ENCODE results near the gene PARVB.
A peak's percentile ranks its signal among the peaks of the same experiment; 100 is the strongest.

The PARVB gene

DNA sequence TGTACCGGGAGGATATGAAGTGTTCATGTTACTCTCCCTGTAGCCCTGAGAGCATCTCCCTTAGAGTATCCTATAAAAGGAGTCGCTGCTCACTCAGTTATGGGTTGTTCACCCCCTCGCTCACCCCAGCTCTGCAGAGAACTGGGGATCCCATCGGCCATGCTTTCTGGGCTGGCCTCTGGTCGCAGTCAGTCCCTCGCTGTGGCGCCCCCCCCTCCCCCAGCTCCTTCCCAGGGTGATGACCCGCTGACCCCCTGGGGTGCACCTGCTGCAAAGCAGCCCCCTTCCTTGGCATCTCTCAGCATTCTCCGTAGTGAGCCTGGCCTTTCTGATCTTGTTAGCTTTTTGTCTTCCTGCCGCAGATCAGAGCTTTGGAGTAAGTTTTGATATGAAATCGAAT is 146.4 kb downstream of the PARVB start:
- Histone ChIP-seq H3K36me3 (ENCODE audit: control insufficient read depth in 5 of 5, insufficient read depth in 5 of 5, low read length in 5 of 5) (peaks cover 0 to 32% (median 29%) of the 10 kb centered on the region in 5 donors), H3K4me1 (ENCODE audit: control insufficient read depth in 5 of 5, insufficient read depth in 5 of 5, low read length in 5 of 5) (peaks cover 4 to 29% (median 26%) of the 10 kb centered on the region in 5 donors), H3K27me3 (ENCODE audit: control insufficient read depth in 5 of 5, insufficient read depth in 4 of 5, low read length in 5 of 5) (no peaks in the 10 kb centered on the region), H3K9me3 (ENCODE audit: control insufficient read depth in 5 of 5, low read length in 5 of 5) (no peaks in the 10 kb centered on the region), H3K27ac (ENCODE audit: low read depth, low read length) (no peak overlapping the region), H3K4me3 (ENCODE audit: low read depth in 1 of 5, low read length in 5 of 5) (no peak overlapping the region), H3K9ac (ENCODE audit: low read length in 5 of 5) (no peak overlapping the region)

DNA sequence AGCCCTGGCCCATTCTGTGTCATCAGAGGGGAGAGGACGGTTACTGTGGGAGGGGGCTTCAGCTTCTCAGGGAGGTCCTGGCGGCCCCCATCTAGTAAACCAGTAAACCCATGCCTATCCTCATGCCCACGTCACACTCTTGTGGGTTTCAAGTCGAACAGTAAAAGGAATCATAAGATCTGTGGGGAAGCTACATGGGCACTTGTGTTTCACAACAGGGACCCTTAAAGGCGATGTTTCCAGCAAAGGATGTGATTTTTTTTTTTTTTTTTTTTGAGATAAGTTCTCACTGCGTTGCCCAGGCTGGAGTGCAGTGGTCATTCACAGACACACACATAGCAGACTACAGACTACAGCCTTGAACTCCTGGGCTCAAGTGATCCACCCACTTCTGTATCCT is 147.5 kb downstream of the PARVB start:
- H3K9me3 ChIP-seq (ENCODE audit: control insufficient read depth in 5 of 5, low read length in 5 of 5) = no peaks in the 10 kb centered on the region
- H3K27ac ChIP-seq (ENCODE audit: low read depth, low read length) = no peak overlapping the region

DNA sequence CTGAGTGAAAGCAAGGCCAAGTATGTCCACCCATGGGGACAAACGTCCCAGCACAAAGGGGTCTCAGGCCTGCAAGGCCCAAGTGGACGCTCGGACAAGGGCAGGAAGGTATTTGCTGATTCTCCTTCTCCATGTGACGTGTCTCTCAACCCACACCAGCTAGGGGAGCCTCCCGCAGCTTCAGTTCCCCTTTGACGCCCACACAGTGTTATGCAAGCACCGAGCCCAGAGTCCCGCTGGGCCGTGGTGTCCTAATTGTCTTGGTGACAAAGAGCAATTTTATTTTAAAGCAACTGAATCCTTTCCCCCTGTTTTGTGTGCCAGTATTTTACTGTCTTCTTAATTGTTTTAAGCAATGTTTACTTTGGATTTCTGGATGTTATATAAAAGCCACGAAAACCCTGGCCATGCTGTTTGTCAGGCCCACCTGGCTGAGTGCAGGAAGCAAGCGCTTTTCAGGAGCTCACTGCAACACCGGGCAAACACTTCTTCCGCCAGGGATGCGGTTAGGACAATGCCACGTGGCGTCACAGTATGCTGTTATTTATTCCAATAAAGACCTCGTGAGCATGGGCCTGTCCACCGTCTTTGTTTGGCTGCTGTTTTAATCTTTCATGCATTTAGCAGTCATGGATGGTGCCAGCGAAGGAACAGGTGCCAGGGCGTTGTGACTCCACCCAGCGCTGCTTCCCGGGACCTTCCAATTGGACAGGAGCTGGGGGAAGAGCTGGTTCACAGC is 148.4 kb downstream of the PARVB start:
- Histone ChIP-seq H3K36me3 (ENCODE audit: control insufficient read depth in 5 of 5, insufficient read depth in 5 of 5, low read length in 5 of 5) (peaks cover 0 to 22% (median 17%) of the 10 kb centered on the region in 5 donors), H3K9me3 (ENCODE audit: control insufficient read depth in 5 of 5, low read length in 5 of 5) (no peaks in the 10 kb centered on the region), H3K9ac (ENCODE audit: low read length in 5 of 5) (peak overlapping the region in 1 of 5 donors; percentile 19), H3K4me1 (ENCODE audit: control insufficient read depth in 5 of 5, insufficient read depth in 5 of 5, low read length in 5 of 5) (peaks cover 4 to 17% (median 13%) of the 10 kb centered on the region in 5 donors), H3K27ac (ENCODE audit: low read depth, low read length) (no peak overlapping the region), H3K4me3 (ENCODE audit: low read depth in 1 of 5, low read length in 5 of 5) (no peak overlapping the region), H3K27me3 (ENCODE audit: control insufficient read depth in 5 of 5, insufficient read depth in 4 of 5, low read length in 5 of 5) (no peaks in the 10 kb centered on the region)

More for the DNA sequence above, 147.5 kb downstream of the PARVB start:
- no peak overlapping the region for H3K9ac ChIP-seq (ENCODE audit: low read length in 5 of 5)
- no peak overlapping the region for H3K4me3 ChIP-seq (ENCODE audit: low read depth in 1 of 5, low read length in 5 of 5)
- no peaks in the 10 kb centered on the region for H3K27me3 ChIP-seq (ENCODE audit: control insufficient read depth in 5 of 5, insufficient read depth in 4 of 5, low read length in 5 of 5)
- H3K4me1 ChIP-seq (ENCODE audit: control insufficient read depth in 5 of 5, insufficient read depth in 5 of 5, low read length in 5 of 5) = peaks cover 4 to 18% (median 16%) of the 10 kb centered on the region in 5 donors
- peaks cover 0 to 28% (median 25%) of the 10 kb centered on the region in 5 donors for H3K36me3 ChIP-seq (ENCODE audit: control insufficient read depth in 5 of 5, insufficient read depth in 5 of 5, low read length in 5 of 5)

DNA sequence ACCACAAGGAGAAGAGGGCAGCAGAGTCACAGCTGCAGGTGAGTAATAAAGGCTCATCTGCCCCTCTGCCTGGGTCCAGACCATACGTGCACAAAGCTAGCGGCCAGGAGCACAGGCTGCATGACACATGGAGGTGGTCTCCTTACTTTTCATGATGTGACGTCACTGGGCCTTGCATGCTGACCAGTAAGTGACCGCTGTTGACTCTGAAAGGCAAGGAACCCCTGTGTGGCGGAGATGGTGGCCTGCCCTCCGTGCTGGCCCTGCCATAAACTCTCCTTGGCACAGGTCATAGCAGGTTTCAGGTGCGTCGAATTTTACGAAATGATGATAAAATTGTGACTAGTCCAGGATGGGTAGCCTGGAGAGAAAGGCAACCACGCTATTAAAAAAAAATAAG is 149.1 kb downstream of the PARVB start:
- peaks cover 0 to 19% (median 14%) of the 10 kb centered on the region in 5 donors for H3K36me3 ChIP-seq (ENCODE audit: control insufficient read depth in 5 of 5, insufficient read depth in 5 of 5, low read length in 5 of 5)
- no peaks in the 10 kb centered on the region for H3K9me3 ChIP-seq (ENCODE audit: control insufficient read depth in 5 of 5, low read length in 5 of 5)
- no peak overlapping the region for H3K9ac ChIP-seq (ENCODE audit: low read length in 5 of 5)
- no peak overlapping the region for H3K27ac ChIP-seq (ENCODE audit: low read depth, low read length)
- H3K4me3 ChIP-seq (ENCODE audit: low read depth in 1 of 5, low read length in 5 of 5) = no peak overlapping the region
- H3K27me3 ChIP-seq (ENCODE audit: control insufficient read depth in 5 of 5, insufficient read depth in 4 of 5, low read length in 5 of 5) = no peaks in the 10 kb centered on the region
- H3K4me1 ChIP-seq (ENCODE audit: control insufficient read depth in 5 of 5, insufficient read depth in 5 of 5, low read length in 5 of 5) = peaks cover 4 to 17% (median 13%) of the 10 kb centered on the region in 5 donors

DNA sequence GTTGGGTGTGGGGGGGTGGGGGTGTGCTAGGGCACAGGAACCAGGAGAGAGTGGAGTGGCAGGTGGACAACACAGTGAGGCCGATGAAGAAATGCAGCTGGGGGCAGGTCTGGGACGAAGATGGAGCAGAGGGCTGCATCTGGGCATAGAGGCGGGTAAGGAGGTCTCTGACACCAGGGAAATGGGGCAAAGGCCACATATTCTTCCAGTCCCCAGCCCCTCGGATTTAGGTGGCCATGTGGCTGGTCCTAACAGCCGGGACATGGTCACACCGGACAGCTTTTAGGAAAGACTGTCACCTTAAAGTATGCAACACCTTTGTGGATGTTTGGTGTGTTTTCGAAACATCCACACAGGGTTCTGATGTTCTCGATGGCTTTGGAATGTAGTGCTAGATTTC is 151.6 kb downstream of the PARVB start:
- Histone ChIP-seq H3K27ac (ENCODE audit: low read depth, low read length) (no peak overlapping the region), H3K4me3 (ENCODE audit: low read depth in 1 of 5, low read length in 5 of 5) (no peak overlapping the region), H3K9ac (ENCODE audit: low read length in 5 of 5) (no peak overlapping the region), H3K36me3 (ENCODE audit: control insufficient read depth in 5 of 5, insufficient read depth in 5 of 5, low read length in 5 of 5) (peaks cover 0 to 3% (median 0%) of the 10 kb centered on the region in 5 donors), H3K4me1 (ENCODE audit: control insufficient read depth in 5 of 5, insufficient read depth in 5 of 5, low read length in 5 of 5) (peaks cover 4 to 17% (median 14%) of the 10 kb centered on the region in 5 donors), H3K9me3 (ENCODE audit: control insufficient read depth in 5 of 5, low read length in 5 of 5) (no peaks in the 10 kb centered on the region), H3K27me3 (ENCODE audit: control insufficient read depth in 5 of 5, insufficient read depth in 4 of 5, low read length in 5 of 5) (peaks cover 3 to 14% (median 7%) of the 10 kb centered on the region in 5 donors)

DNA sequence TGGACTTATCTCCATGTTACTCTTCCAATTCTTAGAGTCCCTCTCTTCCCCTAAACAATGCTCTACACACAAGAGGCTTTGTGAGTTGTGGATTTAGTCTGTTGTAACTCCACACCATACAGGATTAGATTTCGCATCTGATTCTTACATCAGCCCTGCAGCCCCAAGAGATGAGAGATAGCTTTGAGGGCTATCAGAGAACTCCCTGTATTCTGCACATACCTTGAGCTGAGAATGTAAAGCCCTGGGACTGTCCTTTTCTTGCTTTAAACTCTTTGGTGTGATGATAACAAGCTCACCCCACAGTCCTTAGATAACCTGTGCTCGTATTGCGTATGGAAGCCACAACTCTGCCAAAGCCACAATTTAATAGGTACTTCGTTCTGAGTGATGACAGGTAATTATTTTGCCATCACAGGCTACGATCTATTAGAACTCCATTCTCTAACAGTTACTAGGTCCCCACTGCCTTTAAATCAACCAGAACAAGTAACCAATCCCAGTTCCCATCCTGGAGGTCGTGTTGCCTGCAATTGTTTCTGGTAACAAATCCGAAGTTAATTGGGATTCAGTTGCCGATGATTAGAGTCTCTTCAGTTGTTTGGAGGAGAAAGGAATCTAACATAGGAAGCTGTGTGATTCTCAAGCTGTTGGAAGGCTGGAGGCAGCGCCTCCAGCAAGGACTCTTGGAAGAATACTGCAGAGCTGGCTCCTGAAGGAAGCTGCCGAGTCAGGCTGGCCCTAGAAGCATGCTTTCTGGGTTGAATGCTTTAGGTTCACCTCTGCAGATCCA is 155.3 kb downstream of the PARVB start:
- Histone ChIP-seq H3K27me3 (ENCODE audit: control insufficient read depth in 5 of 5, insufficient read depth in 4 of 5, low read length in 5 of 5) (peaks cover 19 to 42% (median 29%) of the 10 kb centered on the region in 5 donors), H3K9ac (ENCODE audit: low read length in 5 of 5) (no peak overlapping the region), H3K36me3 (ENCODE audit: control insufficient read depth in 5 of 5, insufficient read depth in 5 of 5, low read length in 5 of 5) (peaks cover 0 to 4% (median 0%) of the 10 kb centered on the region in 5 donors), H3K4me1 (ENCODE audit: control insufficient read depth in 5 of 5, insufficient read depth in 5 of 5, low read length in 5 of 5) (peaks cover 0 to 22% (median 0%) of the 10 kb centered on the region in 5 donors), H3K4me3 (ENCODE audit: low read depth in 1 of 5, low read length in 5 of 5) (no peak overlapping the region), H3K27ac (ENCODE audit: low read depth, low read length) (no peak overlapping the region), H3K9me3 (ENCODE audit: control insufficient read depth in 5 of 5, low read length in 5 of 5) (no peaks in the 10 kb centered on the region)

DNA sequence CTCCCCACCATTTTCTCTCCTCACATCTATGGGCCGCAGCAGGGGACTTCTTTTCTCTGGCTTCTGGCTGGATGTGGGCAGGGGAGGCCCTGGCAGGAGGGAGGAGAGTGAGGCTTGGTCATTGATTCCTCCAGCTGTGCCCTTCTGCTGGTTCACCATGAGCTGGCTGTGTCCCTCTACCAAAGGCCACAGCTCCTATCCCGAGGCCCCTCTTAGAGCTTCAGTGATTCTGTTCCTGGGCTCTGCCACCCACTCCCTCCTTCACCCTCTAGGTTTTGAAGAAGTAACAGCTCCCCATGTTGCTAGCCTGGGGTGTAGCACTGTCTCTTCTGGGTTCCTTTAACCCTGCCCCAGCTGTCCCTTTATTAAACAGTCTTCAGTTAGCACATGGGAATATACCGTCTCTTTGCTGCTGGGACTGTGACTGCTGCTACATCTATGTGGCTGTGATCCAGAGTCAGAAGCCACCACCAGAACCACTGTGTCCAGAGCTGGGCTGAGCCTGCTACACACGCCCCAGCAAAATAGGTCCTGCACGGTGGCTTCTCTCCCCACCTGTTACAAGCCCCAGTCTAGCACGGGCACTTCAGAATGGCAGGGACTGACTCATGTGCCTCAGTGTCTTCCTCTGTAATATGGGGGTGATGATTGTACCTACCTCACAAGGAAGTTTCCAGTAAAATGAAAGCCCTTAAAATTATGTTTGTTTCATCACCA is 156.0 kb downstream of the PARVB start:
- Histone ChIP-seq H3K9me3 (ENCODE audit: control insufficient read depth in 5 of 5, low read length in 5 of 5) (no peaks in the 10 kb centered on the region), H3K4me3 (ENCODE audit: low read depth in 1 of 5, low read length in 5 of 5) (no peak overlapping the region), H3K27ac (ENCODE audit: low read depth, low read length) (no peak overlapping the region), H3K4me1 (ENCODE audit: control insufficient read depth in 5 of 5, insufficient read depth in 5 of 5, low read length in 5 of 5) (peaks cover 0 to 22% (median 0%) of the 10 kb centered on the region in 5 donors), H3K9ac (ENCODE audit: low read length in 5 of 5) (no peak overlapping the region), H3K36me3 (ENCODE audit: control insufficient read depth in 5 of 5, insufficient read depth in 5 of 5, low read length in 5 of 5) (peaks cover 0 to 4% (median 0%) of the 10 kb centered on the region in 5 donors), H3K27me3 (ENCODE audit: control insufficient read depth in 5 of 5, insufficient read depth in 4 of 5, low read length in 5 of 5) (peaks cover 19 to 42% (median 29%) of the 10 kb centered on the region in 5 donors)

DNA sequence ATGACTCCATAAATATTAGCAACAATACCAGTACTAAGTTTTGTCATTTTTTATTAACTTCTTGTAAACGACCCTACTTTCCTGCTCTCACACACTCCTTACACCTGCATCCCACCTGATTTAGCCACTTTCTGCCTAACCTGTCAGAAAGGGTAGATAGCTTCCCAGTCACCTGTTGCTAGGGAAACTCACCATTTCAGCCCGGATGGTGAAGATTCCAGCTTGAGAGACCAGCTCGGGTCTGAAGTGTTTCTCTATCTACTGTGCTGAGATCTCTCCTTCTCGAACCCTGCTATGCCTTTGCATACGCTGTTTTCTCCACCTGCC is 156.6 kb downstream of the PARVB start, which contains the start of gene PARVG:
TSS of gene PARVG (plus strand) at position 220 of the 327 bp plus-strand sequence. CDS start 2,405 bp downstream, outside the sequence.
- Histone ChIP-seq H3K9ac (ENCODE audit: low read length in 5 of 5) (peak within 1 kb of the TSS in 3 of 5 donors; percentile 62 to 72 (median 68)), H3K4me3 (ENCODE audit: low read depth in 1 of 5, low read length in 5 of 5) (peak within 1 kb of the TSS in 4 of 5 donors; percentile 27 to 59 (median 42)), H3K27ac (ENCODE audit: low read depth, low read length) (no peak within 1 kb of the TSS)

DNA sequence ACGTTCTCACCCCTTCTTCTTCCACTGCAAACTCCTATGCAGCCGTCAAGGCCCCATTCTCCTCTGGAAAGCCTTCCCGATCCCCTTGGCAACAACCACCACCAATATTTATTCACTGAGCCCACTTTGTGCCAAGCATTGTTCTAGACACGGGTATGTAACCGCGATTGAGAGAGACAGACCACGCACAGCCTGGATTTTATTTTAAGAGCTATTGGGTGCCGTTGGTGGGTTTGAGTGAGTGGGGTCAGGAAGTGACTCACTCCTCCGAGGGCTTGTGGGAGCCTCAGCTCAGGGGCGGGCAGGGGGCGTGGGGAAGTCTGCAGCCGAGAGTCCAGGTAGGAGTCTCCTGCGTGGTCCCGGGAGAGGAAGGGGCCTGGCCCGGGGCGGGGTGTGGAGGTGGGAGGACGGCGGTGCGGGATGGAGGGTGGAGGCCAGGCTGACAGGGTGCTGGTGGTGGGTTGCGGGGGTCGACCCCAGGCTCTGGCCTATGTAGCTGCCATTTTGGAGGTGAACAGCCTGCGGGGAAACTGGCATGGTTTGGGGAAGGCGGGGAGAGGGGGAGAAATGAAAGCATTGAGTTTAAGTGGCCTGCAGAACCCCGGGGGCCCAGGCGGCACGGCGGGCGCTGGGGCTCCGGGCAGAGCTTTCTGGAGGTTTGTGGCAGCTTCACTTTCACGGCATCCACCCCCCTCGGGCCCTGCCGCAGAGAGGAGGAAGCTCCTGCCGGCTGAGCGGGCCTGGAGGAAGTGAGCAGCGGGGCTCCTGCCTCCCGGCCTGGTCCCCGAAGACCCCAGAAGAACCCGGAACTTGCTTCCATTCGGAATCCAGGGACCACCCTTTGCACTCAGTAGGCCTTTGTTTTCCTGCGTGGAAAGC is 157.2 kb downstream of the PARVB start:
- H3K36me3 ChIP-seq (ENCODE audit: control insufficient read depth in 5 of 5, insufficient read depth in 5 of 5, low read length in 5 of 5) = peaks cover 0 to 8% (median 0%) of the 10 kb centered on the region in 5 donors
- H3K9me3 ChIP-seq (ENCODE audit: control insufficient read depth in 5 of 5, low read length in 5 of 5) = no peaks in the 10 kb centered on the region
- no peak overlapping the region for H3K27ac ChIP-seq (ENCODE audit: low read depth, low read length)
- peak overlapping the region in 3 of 5 donors; percentile 62 to 72 (median 68) for H3K9ac ChIP-seq (ENCODE audit: low read length in 5 of 5)
- H3K4me3 ChIP-seq (ENCODE audit: low read depth in 1 of 5, low read length in 5 of 5) = peak overlapping the region in 4 of 5 donors; percentile 27 to 59 (median 42)
- peaks cover 0 to 22% (median 0%) of the 10 kb centered on the region in 5 donors for H3K4me1 ChIP-seq (ENCODE audit: control insufficient read depth in 5 of 5, insufficient read depth in 5 of 5, low read length in 5 of 5)
- H3K27me3 ChIP-seq (ENCODE audit: control insufficient read depth in 5 of 5, insufficient read depth in 4 of 5, low read length in 5 of 5) = peaks cover 19 to 45% (median 31%) of the 10 kb centered on the region in 5 donors

More for the DNA sequence above, 156.6 kb downstream of the PARVB start, which contains the start of gene PARVG:
- H3K4me1 ChIP-seq (ENCODE audit: control insufficient read depth in 5 of 5, insufficient read depth in 5 of 5, low read length in 5 of 5) = peaks cover 0 to 22% (median 0%) of the 10 kb centered on the region in 5 donors
- H3K27me3 ChIP-seq (ENCODE audit: control insufficient read depth in 5 of 5, insufficient read depth in 4 of 5, low read length in 5 of 5) = peaks cover 19 to 42% (median 31%) of the 10 kb centered on the region in 5 donors
- H3K36me3 ChIP-seq (ENCODE audit: control insufficient read depth in 5 of 5, insufficient read depth in 5 of 5, low read length in 5 of 5) = peaks cover 0 to 4% (median 0%) of the 10 kb centered on the region in 5 donors
- H3K9me3 ChIP-seq (ENCODE audit: control insufficient read depth in 5 of 5, low read length in 5 of 5) = no peaks in the 10 kb centered on the region
